ENCODE results near the gene AIFM2. TPM values are rescaled to one million over a fixed set of nuclear protein-coding genes. Genes with fewer than 3 reads are reported as not detected.
A peak's percentile ranks its signal among the peaks of the same experiment; 100 is the strongest.

AIFM2 gene
- total and polyA plus RNA-seq, 4 donors = 5.0 to 20.3 (median 9.7) TPM

GRCh38 chr10:70147259-70147625 lies 14.6 kb upstream of the AIFM2 start:
- TF ChIP-seq GABPA (IDR thresholded peaks at IDR 0.05 in 1 of 2, conservative IDR thresholded peaks at IDR 0.05 in 1 of 2) (no peak), FOXA1 (IDR thresholded peaks at IDR 0.05) (no peak)
- Histone ChIP-seq H3K4me1 (ENCODE audit: control insufficient read depth in 4 of 4, insufficient read depth in 4 of 4, low read length in 3 of 4) (peaks cover 4 to 25% (median 14%) of the 10 kb centered on the region in 4 donors), H3K9me3 (ENCODE audit: control insufficient read depth in 4 of 4, low read length in 3 of 4) (no peaks in the 10 kb centered on the region), H3K27ac (ENCODE audit: low read depth in 1 of 2, low read length in 2 of 2) (peak overlapping the region in 1 of 2 donors; percentile 88), H3K27me3 (ENCODE audit: control insufficient read depth in 4 of 4, insufficient read depth in 4 of 4, low read length in 3 of 4) (no peaks in the 10 kb centered on the region), H3K36me3 (ENCODE audit: control insufficient read depth in 4 of 4, insufficient read depth in 3 of 4, low read depth in 1 of 4, low read length in 3 of 4) (peaks cover 0 to 25% (median 15%) of the 10 kb centered on the region in 4 donors), H3K4me3 (ENCODE audit: low read depth in 1 of 3, low read length in 3 of 3) (no peak overlapping the region), H3K9ac (ENCODE audit: low read depth in 1 of 2, low read length in 2 of 2) (peak overlapping the region in 1 of 2 donors; percentile 47)
- WGBS = 58% methylated on average over 2 of the region's 2 CpGs
- DNase-seq (ENCODE audit: low spot score) = no peak

GRCh38 chr10:70146489-70147258 lies 14.0 kb upstream of the AIFM2 start, which contains the start of gene TYSND1:
Gene TYSND1 (minus strand): TSS chr10:70146700. CDS start chr10:70146586, 114 bp downstream.
- TF ChIP-seq RAD21 (IDR thresholded peaks at IDR 0.05) (peak; percentile 62 to 64), JUND (IDR thresholded peaks at IDR 0.05) (peak; percentile 73 to 78), ZBTB33 (IDR thresholded peaks at IDR 0.05) (no peak), EGR1 (IDR thresholded peaks at IDR 0.05; ENCODE audit: low read depth in 2 of 2) (peak in 1 of 2 donors; percentile 7), SP1 (IDR thresholded peaks at IDR 0.05) (peak; percentile 84), NR2F2 (IDR thresholded peaks at IDR 0.05) (peak; percentile 76), HNF4A (conservative IDR thresholded peaks at IDR 0.05) (peak; percentile 73 to 74), RXRA (IDR thresholded peaks at IDR 0.05) (peak; percentile 42 to 67), TAF1 (conservative IDR thresholded peaks at IDR 0.05) (peak; percentile 77), YY1 (IDR thresholded peaks at IDR 0.05) (peak; percentile 29), FOXA2 (IDR thresholded peaks at IDR 0.05) (no peak), FOXA1 (IDR thresholded peaks at IDR 0.05) (no peak), CTCF (IDR thresholded peaks at IDR 0.05; ENCODE audit: low read depth, low read length, missing input control) (peak; percentile 67), HNF4G (IDR thresholded peaks at IDR 0.05) (peak; percentile 29), GABPA (IDR thresholded peaks at IDR 0.05 in 1 of 2, conservative IDR thresholded peaks at IDR 0.05 in 1 of 2) (peak in 1 of 2 donors; percentile 68)
- TF ChIP-seq, protein P1, sequence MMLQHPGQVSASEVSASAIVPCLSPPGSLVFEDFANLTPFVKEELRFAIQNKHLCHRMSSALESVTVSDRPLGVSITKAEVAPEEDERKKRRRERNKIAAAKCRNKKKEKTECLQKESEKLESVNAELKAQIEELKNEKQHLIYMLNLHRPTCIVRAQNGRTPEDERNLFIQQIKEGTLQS (IDR thresholded peaks at IDR 0.05) = no peak
- TF ChIP-seq, protein P2, sequence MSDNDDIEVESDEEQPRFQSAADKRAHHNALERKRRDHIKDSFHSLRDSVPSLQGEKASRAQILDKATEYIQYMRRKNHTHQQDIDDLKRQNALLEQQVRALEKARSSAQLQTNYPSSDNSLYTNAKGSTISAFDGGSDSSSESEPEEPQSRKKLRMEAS (IDR thresholded peaks at IDR 0.05) = peak; percentile 66
- TF ChIP-seq, protein P3, sequence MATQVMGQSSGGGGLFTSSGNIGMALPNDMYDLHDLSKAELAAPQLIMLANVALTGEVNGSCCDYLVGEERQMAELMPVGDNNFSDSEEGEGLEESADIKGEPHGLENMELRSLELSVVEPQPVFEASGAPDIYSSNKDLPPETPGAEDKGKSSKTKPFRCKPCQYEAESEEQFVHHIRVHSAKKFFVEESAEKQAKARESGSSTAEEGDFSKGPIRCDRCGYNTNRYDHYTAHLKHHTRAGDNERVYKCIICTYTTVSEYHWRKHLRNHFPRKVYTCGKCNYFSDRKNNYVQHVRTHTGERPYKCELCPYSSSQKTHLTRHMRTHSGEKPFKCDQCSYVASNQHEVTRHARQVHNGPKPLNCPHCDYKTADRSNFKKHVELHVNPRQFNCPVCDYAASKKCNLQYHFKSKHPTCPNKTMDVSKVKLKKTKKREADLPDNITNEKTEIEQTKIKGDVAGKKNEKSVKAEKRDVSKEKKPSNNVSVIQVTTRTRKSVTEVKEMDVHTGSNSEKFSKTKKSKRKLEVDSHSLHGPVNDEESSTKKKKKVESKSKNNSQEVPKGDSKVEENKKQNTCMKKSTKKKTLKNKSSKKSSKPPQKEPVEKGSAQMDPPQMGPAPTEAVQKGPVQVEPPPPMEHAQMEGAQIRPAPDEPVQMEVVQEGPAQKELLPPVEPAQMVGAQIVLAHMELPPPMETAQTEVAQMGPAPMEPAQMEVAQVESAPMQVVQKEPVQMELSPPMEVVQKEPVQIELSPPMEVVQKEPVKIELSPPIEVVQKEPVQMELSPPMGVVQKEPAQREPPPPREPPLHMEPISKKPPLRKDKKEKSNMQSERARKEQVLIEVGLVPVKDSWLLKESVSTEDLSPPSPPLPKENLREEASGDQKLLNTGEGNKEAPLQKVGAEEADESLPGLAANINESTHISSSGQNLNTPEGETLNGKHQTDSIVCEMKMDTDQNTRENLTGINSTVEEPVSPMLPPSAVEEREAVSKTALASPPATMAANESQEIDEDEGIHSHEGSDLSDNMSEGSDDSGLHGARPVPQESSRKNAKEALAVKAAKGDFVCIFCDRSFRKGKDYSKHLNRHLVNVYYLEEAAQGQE (IDR thresholded peaks at IDR 0.05) = peak; percentile 53
- peak within 1 kb of the TSS; percentile 66 to 76 (median 68) for H3K4me3 ChIP-seq (ENCODE audit: low read depth in 1 of 3, low read length in 3 of 3)
- H3K9ac ChIP-seq (ENCODE audit: low read depth in 1 of 2, low read length in 2 of 2) = peak within 1 kb of the TSS; percentile 47 to 64
- H3K4me1 ChIP-seq (ENCODE audit: control insufficient read depth in 4 of 4, insufficient read depth in 4 of 4, low read length in 3 of 4) = peaks cover 4 to 25% (median 14%) of the 10 kb centered on the region in 4 donors
- peak; percentile 89 for DNase-seq (ENCODE audit: low spot score)
- under 1% methylated on average over 39 of the region's 39 CpGs for WGBS
- H3K27ac ChIP-seq (ENCODE audit: low read depth in 1 of 2, low read length in 2 of 2) = peak within 1 kb of the TSS; percentile 88
- no peaks in the 10 kb centered on the region for H3K27me3 ChIP-seq (ENCODE audit: control insufficient read depth in 4 of 4, insufficient read depth in 4 of 4, low read length in 3 of 4)
- H3K36me3 ChIP-seq (ENCODE audit: control insufficient read depth in 4 of 4, insufficient read depth in 3 of 4, low read depth in 1 of 4, low read length in 3 of 4) = peaks cover 0 to 20% (median 10%) of the 10 kb centered on the region in 4 donors
- no peaks in the 10 kb centered on the region for H3K9me3 ChIP-seq (ENCODE audit: control insufficient read depth in 4 of 4, low read length in 3 of 4)

Data from liver (tissue), 9 donors.